SH-SY5Y (cell line): ENCODE data around the gene ABR.

Experiments
- GATA2 ChIP-seq: IDR thresholded peaks from 2 replicates; pipeline ENCODE4 v1.6.1; 2011; ENCODE audit warnings: mild to moderate bottlenecking, low read depth, low read length
- GATA3 ChIP-seq: IDR thresholded peaks from 2 replicates; pipeline ENCODE4 v1.6.1; 2011; ENCODE audit warnings: low read depth, mild to moderate bottlenecking, low read length, moderate library complexity

DNA sequence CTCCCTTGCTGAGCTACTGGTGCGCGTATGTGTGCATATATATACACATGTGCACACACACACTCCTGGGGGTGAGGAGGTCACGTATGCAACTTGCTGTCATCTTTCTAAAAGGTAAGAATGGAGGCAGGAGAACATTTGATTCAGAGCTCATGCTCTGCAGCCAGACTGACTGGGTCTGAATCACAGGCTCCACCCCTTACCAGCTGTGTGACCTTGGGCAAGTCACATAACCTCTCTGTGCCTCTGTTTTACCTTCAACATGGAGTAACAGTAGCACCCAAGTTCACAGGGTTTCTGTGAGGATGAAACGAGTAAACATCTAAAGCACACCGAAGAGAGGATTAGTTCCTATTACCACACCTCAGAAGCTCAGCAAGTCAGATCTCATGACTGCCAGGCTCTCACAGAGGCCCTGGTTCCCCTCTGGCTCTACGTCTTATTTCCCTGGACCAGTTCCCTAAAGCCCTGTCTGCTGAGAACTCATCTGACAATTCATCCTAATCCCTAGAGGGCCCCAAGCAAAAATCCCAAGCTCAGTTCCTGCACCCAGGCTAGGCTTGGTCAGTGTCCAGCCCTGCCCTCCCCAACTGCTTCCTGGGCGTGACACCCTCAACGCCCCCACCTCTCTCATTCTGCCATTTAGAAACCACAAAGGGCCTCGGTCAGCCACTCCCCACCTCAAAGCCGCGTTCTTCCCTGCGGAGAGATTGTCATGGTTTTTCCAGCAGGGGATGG is 28.7 kb downstream of the ABR start:
- no peak for TF ChIP-seq GATA3
- no peak for TF ChIP-seq GATA2
